Measurements from ENCODE around the gene SQOR.

SQOR gene

DNA sequence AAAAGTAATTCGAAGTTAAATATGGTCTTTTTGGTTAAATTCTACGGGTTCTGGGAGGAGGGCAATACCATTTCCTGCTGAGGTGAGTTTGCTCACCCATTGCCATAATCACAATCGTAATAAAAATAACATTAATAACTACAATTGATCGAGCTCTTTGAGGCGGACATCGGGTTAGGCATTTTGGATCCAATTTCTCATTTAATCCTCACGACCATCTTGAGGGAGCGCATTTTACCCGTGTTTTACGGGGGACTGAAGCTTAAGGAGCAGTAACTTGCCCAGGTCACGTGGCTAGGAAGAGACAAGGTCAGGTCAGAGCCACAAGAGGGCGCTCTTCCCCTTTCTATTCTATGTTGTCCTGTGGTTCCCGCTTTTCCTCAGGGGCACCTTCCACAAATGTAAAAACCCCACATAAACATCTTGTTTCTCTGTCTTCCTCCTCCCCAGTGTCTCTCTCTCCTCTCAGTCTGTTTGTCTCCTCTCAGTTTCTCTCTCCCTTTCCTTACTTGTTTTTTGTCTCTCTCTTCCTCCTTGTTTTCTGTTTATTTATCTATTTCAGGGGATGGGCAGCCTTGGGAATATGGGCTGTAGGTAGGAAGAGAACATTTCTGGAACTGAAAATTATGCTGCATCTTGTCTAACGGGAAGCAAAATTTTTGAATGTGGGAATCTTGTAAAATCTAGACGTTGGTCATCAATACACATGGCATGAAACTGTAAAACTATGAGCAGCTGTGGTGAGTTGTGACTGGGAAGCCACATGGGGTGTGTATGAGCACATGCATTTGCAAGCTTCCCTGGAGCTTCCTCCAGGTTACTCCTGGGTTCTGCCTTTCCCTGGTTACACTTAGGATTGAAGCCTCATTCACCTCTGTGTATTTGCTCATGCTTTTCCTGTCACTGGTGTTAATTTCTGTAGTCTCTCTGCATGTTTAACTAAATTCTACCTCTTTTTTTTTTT is 71.0 kb downstream of the SQOR start:
- TF ChIP-seq, protein P1, sequence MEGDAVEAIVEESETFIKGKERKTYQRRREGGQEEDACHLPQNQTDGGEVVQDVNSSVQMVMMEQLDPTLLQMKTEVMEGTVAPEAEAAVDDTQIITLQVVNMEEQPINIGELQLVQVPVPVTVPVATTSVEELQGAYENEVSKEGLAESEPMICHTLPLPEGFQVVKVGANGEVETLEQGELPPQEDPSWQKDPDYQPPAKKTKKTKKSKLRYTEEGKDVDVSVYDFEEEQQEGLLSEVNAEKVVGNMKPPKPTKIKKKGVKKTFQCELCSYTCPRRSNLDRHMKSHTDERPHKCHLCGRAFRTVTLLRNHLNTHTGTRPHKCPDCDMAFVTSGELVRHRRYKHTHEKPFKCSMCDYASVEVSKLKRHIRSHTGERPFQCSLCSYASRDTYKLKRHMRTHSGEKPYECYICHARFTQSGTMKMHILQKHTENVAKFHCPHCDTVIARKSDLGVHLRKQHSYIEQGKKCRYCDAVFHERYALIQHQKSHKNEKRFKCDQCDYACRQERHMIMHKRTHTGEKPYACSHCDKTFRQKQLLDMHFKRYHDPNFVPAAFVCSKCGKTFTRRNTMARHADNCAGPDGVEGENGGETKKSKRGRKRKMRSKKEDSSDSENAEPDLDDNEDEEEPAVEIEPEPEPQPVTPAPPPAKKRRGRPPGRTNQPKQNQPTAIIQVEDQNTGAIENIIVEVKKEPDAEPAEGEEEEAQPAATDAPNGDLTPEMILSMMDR (IDR thresholded peaks at IDR 0.05; ENCODE audit: borderline replicate concordance, control extremely low read depth, extremely low read depth, insufficient read depth, missing control alignments) = peak; percentile 69
- peak; percentile 77 for DNase-seq (ENCODE audit: low spot score)
- in situ Hi-C loops (cut with MboI; ENCODE audit: low sequenced_read_pairs, unreplicated experiment) = no loop called here

DNA sequence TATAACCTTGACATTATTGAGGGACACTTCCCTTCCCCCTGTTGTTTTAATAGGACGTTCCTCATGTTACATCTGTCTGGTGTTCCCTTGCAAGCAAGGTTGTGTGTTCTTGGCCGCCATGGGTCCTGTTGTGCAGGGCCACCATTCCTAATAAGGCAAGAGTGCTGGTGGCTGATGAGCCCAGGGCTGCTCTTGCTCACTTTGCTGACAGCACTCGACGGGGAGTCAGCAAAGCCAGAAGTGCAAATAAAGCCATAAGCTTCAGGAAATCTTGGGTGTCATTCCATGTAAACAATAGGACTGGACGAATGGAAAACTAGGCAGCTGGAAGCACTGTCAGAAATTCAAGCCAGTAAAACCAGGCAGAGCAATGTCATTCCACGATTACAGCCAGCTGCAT is 75.8 kb downstream of the SQOR start:
- no peak for DNase-seq (ENCODE audit: low spot score)
- TF ChIP-seq, protein P1 (IDR thresholded peaks at IDR 0.05; ENCODE audit: borderline replicate concordance, control extremely low read depth, extremely low read depth, insufficient read depth, missing control alignments) = no peak
- in situ Hi-C loops (cut with MboI; ENCODE audit: low sequenced_read_pairs, unreplicated experiment) = no loop called here

DNA sequence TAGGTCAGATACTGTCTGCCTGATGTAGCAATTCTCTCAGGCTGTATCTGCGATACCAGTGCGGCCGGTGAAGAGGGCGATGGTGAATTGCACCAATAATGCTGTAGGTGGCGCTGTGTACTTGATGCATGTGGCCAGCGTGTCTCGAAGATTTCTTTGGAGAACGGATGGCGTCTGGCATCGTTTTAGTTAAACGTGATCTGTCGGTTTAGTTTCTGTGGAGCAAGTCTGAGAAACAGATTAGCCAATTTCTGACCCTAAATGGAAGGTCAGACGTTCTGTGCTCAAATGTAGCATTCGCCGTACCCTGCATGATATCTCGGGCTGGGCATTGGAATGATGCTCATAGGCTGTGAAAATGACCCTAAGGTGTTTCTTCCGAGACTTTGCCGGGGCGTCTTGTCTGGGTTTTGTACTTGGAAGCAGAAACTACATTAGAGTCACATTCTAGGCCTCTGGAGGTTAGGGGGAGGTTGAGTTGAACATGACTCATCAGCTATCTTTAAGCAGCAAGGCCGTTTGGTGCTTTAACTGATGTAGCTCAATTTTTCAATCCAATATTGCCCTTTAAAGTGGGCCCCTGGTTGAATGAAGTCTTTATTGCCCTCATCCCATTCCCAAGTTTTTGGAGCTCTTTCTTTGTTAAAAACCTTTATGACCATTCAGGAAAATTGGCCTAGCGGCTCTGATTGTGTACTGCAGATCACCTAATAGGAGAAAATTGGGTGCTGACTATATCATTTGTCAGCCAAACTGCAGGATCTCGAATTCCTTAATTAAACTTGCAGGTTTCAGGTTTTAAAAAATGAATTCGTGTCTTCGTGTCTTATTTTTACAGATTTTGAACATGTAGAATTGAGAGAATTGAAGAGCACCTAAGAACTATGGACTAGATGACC is 80.0 kb downstream of the SQOR start:
- TF ChIP-seq, protein P1 (IDR thresholded peaks at IDR 0.05; ENCODE audit: borderline replicate concordance, control extremely low read depth, extremely low read depth, insufficient read depth, missing control alignments) = peak; percentile 60
- in situ Hi-C loops (cut with MboI; ENCODE audit: low sequenced_read_pairs, unreplicated experiment) = no loop called here
- DNase-seq (ENCODE audit: low spot score) = no peak

DNA sequence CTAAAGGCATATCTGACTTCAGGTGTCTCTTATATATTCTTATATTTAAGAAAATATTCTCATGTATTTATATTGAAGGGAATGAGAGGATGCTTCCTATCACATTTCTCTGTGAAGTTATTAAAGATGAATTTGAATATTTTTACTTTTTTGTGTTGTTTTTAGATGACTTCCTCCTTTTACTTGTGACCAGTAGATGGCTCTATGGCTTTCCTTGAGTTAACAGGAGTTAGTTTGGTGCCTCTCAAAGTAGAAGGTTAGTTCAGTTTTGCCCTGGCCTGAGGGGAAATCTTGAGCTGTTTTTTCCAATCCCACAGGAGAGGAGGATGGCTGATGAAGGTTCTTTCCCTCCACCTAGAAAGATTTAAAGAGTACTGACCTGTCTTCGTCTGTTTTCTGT is 80.7 kb downstream of the SQOR start:
- no peak for DNase-seq (ENCODE audit: low spot score)
- TF ChIP-seq, protein P1 (IDR thresholded peaks at IDR 0.05; ENCODE audit: borderline replicate concordance, control extremely low read depth, extremely low read depth, insufficient read depth, missing control alignments) = no peak
- in situ Hi-C loops (cut with MboI; ENCODE audit: low sequenced_read_pairs, unreplicated experiment) = no loop called here

DNA sequence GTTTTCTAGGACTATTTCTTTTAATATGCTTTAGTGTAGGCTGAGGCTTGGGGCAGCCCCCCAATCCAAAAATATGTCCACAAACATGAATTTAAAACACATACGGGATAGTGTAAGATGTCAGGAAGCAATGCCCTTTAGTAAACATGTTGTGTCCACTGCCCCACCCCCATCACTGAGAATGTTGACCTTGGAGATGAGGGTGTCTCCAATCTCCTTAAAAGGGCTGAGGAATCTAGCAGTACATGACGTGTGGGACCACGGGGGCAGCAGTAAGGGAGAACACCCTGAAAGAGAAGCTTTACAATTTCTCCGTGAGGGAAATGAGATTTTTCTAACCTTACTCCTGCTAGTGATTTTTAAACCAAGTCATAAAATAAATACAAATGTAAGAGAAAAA is 84.7 kb downstream of the SQOR start:
- TF ChIP-seq, protein P1 (IDR thresholded peaks at IDR 0.05; ENCODE audit: borderline replicate concordance, control extremely low read depth, extremely low read depth, insufficient read depth, missing control alignments) = no peak
- in situ Hi-C loops (cut with MboI; ENCODE audit: low sequenced_read_pairs, unreplicated experiment) = no loop called here
- DNase-seq (ENCODE audit: low spot score) = no peak

DNA sequence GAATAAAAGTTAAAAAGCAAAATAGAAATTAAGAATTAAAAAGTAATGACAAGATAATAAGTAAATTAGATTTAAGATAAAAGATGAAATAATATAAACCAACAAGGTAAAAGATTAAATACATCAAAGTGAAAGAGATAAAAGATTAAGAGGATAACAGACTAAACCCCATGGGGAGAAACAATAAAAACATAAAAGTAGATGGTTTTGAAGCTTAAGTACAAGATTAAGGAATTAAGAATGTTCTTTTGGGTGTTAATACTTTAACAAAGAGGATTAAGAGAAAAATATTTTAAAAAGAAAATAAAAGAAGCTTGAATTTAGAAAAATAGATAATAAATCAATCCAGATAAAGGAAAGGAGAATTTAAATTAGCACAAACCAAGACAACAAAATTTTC is 85.4 kb downstream of the SQOR start:
- no peak for DNase-seq (ENCODE audit: low spot score)
- TF ChIP-seq, protein P1 (IDR thresholded peaks at IDR 0.05; ENCODE audit: borderline replicate concordance, control extremely low read depth, extremely low read depth, insufficient read depth, missing control alignments) = no peak
- in situ Hi-C loops (cut with MboI; ENCODE audit: low sequenced_read_pairs, unreplicated experiment) = no loop called here
